GOT3 (cell line): ENCODE measurements around the gene ZNF778.
"Not testable (repeated sequence)": the region's sequence is repeated elsewhere in the genome, so short reads cannot be mapped to it uniquely, and the experiment has no call there.

Source experiments
- DNase-seq: peaks from one replicate; lab custom pipeline; 2025; ENCODE audit warnings: mixed read lengths; lab: John Stamatoyannopoulos, UW

Gene ZNF778

DNA sequence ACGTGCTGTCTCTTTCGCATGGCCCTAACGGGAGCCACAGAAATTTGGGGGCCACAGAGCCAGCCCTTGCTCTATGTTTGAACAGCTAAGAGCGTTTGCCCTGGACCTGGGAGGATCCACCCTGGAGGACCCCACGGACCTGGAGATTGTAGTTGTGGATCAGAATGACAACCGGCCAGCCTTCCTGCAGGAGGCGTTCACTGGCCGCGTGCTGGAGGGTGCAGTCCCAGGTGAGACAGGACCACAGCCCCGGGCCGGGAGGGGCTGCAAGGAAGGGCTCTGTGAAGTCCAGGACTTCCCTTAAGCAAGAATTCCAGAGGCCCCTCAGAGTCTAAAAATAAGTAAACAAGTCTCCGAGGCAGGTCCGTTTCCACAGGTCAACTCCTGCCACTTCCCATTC lies 34.0 kb upstream of the ZNF778 start:
- DNase-seq = no peak

DNA sequence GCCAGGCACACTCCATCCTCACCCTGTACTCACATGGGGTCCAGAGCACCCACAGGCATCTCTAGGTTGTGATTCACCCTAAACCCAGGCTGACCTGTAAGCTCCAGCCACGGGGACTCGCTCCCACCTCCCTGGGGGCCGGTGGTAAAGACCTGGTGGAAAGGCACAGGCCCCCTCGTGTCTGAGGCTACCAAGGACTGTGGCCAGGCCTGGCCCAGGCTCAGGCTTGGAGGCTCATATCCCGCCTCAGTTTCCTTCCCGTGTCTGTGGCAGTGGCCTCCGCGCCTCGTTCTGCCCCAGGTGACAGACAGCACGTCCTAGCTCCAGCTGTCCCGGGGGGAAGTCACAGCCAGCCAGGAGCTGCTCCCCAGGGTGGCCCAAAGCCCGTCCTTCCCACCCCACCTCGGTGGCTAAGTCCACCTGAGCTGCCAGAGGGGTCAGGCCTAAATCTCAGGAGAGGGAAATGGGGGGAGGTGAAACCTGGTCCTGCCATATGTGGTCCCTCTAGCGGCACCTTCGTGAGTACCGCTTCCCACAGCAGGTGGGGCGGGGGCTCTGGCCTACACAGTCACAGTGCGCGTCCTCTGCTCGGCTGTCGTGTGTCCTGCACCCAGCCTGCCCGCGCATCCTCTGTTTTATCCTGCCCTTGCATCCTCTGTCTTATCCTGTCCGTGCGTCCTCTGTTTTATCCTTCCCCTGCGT lies 33.4 kb upstream of the ZNF778 start:
- DNase-seq = no peak

DNA sequence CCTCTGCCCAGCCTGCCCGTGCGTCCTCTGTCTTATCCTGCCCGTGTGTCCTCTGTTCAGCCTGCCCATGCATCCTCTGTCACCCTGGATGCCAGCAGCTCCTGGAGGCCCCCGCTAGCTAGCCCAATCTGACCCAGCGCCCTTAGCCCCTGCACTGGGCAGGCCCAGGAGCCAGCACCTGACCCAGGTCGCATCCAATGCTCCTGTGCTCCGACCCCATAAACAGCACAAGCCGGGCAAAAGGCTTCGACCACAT lies 32.9 kb upstream of the ZNF778 start:
- no peak for DNase-seq

DNA sequence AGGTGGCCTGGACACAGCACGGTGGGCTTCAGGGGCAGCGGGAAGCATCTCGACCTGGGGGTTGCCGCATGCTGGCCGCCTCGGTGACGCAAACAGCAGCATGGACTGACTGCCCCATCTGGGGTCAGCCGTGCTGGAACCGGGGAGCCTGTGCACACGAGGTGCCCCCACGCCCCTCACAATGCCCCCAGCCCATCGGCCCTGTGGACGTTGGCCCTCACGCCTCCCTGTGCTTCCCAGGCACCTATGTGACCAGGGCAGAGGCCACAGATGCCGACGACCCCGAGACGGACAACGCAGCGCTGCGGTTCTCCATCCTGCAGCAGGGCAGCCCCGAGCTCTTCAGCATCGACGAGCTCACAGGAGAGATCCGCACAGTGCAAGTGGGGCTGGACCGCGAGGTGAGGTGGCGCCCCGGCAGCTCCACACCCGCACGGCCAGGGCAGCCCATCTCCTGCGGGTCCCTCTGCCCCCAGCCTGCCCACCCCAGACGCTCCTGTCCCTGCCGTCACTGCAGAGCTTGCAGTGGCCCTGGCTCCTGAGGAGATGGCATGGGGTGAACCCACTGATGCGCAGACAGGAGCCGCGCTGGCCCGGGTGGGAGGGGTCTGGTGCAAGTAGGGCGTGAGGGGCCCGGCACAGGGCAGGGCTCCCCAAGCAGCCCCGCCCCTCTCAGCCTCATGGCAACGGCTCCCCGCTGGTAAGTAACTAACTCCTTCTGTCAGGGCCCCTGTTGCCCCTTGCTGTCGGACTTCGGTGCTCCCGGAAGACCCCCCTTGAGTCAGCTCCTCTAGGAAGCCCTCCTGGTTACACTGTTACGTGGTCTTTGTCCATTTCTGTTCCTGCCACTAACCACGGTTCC lies 32.3 kb upstream of the ZNF778 start:
- no peak for DNase-seq

DNA sequence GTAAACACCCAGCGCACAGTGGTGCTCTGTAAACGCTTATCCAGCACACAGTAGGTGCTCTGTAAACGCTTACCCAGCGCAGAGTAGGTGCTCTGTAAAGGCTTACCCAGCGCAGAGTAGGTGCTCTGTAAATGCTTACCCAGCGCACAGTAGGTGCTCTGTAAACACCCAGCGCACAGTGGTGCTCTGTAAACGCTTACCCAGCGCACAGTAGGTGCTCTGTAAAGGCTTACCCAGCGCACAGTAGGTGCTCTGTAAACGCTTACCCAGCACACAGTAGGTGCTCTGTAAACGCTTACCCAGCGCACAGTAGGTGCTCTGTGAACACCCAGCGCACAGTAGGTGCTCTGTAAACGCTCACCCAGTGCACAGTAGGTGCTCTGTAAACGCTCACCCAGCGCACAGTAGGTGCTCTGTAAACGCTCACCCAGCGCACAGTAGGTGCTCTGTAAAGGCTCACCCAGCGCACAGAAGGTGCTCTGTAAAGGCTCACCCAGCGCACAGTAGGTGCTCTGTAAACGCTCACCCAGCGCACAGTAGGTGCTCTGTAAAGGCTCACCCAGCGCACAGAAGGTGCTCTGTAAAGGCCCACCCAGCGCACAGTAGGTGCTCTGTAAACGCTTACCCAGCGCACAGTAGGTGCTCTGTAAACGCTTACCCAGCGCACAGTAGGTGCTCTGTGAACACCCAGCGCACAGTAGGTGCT lies 31.5 kb upstream of the ZNF778 start:
- not testable (repeated sequence) for DNase-seq

DNA sequence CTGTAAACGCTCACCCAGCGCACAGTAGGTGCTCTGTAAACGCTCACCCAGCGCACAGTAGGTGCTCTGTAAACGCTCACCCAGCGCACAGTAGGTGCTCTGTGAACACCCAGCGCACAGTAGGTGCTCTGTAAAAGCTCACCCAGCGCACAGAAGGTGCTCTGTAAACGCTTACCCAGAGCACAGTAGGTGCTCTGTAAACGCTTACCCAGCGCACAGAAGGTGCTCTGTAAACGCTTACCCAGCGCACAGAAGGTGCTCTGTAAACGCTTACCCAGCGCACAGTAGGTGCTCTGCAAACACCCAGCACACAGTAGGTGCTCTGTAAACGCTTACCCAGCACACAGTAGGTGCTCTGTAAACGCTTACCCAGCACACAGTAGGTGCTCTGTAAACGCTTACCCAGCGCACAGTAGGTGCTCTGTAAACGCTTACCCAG lies 30.9 kb upstream of the ZNF778 start:
- DNase-seq = not testable (repeated sequence)

DNA sequence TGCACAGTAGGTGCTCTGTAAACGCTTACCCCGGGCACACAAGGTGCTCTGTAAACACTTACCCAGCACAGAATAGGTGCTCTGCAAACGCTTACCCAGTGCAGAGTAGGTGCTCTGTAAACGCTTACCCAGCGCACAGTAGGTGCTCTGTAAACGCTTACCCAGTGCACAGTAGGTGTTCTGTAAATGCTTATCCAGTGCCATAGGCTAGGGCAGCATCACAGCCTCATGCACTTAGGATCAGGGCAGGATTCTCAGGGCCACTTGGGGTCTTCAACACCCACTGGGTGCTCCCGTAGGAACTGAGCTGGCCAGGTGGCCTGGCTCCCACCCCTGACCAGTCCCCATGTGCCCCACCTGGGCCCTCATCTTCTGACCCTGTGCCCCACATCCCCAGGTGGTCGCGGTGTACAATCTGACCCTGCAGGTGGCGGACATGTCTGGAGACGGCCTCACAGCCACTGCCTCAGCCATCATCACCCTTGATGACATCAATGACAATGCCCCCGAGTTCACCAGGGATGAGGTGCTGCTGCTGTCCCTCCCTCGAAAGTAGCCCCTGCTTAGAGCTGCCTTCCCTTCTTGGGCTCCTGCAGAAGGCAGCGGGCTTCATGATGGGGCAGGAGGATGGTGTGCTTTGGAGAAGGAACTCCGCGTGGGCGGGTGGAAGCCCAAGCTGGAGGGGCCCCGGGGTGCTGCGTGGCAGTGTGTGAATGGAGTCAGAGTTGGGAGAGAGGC lies 30.3 kb upstream of the ZNF778 start:
- DNase-seq = no peak

DNA sequence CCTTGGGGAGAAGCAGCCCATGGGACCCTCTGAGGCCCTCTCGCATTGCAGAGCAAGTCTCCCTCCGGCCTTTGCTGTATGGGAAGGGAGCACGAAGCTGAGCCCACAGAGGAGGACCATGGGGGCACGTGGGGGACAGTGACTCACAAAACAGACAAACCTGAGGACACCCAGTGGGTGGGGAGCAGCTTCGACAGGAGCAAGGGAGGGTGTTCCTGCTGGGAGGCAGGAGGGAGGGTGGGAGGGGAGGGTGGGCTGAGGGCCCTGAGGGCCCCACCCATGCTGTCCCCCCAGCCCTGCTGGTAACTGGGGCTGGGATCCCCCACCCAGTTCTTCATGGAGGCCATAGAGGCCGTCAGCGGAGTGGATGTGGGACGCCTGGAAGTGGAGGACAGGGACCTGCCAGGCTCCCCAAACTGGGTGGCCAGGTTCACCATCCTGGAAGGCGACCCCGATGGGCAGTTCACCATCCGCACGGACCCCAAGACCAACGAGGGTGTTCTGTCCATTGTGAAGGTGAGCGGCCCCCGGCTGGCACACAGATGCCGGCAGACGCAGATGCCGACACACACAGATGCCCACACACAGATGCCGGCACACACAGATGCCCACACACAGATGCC lies 29.6 kb upstream of the ZNF778 start:
- DNase-seq = no peak

DNA sequence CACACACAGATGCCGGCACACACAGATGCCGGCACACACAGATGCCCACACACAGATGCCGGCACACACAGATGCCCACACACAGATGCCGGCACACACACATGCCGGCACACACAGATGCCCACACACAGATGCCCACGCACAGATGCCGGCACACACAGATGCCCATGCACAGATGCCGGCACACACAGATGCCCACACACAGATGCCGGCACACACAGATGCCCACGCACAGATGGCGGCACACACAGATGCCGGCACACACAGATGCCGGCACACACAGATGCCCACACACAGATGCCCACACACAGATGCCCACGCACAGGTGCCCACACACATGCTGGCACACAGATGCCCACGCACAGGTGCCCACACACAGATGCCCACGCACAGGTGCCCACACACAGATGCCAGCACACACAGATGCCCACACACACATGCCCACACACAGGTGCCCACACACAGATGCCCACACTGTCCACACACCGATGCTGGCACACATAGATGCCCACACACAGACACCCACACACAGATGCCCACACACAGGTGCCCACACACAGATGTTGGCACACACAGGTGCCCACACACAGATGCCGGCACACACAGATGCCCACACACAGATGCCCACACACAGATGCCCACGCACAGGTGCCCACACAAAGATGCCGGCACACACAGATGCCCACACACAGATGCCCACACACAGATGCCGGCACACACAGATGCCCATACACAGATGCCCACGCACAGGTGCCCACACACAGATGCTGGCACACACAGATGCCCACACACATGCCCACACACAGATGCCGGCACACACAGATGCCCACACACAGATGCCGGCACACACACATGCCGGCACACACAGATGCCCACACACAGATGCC lies 28.8 kb upstream of the ZNF778 start:
- not testable (repeated sequence) for DNase-seq

DNA sequence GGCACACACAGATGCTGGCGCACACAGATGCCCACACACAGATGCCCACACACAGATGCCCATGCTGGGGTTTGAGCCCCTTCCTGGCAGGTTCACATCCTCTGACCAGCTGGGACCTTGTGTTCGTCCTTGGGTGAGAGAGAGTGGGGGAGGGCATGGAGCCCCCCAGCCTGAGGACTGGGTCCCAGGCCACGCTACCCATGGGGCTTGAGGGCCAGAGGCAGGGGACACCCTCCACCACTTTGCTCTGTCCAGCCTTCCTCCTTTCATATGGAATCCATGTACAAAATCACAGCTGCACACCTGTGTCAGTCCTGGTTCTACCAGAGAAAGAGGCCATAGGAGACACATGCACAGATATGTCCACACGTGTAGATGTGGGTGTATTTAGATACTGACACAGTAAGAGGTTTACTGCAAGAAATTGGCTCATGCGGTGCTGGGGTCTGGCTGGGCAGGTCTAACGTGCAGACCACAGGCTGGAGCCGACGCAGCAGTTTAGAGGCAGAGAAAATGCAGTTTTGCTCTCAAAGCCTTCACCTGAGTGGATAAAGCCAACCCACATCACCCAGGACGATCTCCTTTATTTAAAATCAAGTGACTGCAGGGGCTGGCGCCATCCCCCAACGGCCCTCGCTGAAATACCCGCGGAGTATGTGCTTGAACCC lies 28.0 kb upstream of the ZNF778 start:
- no peak for DNase-seq

DNA sequence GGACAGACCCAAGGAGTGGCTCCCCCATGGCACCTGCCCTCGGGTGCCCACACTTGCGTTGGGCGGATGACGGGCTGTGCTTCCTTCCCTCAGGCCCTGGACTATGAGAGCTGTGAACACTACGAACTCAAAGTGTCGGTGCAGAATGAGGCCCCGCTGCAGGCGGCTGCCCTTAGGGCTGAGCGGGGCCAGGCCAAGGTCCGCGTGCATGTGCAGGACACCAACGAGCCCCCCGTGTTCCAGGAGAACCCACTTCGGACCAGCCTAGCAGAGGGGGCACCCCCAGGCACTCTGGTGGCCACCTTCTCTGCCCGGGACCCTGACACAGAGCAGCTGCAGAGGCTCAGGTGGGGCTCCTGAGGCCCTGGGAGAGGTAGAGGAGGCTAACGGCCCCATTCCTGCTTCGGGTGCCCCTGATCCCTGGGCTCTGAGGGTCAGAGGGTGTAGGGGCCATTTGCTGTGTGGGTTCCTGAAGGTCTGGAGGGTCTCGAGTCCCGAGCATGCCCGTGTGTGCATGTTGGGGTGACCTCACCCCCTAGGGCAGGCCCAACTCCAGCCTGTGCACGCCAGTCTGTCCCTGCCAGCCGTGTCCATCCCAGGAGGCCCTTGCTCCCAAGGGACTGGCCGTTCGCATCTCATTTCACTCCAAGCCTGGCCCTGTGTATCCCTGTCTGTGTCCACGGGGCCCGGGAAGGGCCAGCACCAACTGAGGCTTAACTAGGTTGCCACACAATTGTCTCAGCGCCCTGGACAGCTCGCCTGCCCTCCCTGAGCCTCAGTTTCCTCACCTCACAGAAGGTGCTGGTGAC lies 27.1 kb upstream of the ZNF778 start:
- no peak for DNase-seq

DNA sequence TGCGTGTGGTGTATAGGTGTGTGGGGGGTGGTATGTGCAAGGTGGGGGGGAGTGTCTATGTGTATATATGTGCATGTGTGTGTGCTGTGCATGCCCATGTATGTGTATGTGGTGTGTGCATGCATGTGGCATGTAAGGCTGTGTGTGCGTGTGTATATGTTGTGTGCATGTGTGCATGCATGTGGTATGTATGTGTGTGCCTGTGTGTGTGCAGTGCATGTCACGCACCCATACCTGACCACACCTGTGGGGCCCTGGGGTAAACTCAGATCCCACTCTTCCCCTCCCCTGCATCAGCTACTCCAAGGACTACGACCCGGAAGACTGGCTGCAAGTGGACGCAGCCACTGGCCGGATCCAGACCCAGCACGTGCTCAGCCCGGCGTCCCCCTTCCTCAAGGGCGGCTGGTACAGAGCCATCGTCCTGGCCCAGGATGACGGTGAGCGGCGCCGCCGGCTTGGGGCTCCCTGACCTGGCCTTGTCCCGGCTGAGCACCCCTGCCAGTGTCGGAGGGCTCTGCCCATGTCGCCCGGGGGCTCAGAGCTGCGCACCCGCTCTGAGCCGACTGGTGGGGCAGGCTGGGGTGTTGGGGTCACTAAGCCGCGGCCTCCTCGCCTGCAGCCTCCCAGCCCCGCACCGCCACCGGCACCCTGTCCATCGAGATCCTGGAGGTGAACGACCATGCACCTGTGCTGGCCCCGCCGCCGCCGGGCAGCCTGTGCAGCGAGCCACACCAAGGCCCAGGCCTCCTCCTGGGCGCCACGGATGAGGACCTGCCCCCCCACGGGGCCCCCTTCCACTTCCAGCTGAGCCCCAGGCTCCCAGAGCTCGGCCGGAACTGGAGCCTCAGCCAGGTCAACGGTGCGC lies 26.2 kb upstream of the ZNF778 start:
- DNase-seq = no peak

DNA sequence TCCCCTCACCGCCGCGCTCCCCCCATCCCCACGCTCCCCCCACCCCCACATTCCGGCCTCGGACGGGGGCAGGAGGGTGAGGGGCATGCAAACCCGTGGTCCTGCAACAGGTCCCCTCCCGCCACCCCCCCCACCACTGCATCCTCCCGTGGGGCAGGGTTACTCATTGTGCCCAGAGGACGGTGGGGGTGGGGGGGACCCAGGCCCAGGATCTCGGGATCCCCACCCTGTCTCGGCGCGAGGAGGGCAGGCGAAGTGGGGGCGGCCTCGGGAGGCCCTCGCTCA lies 25.7 kb upstream of the ZNF778 start:
- no peak for DNase-seq

DNA sequence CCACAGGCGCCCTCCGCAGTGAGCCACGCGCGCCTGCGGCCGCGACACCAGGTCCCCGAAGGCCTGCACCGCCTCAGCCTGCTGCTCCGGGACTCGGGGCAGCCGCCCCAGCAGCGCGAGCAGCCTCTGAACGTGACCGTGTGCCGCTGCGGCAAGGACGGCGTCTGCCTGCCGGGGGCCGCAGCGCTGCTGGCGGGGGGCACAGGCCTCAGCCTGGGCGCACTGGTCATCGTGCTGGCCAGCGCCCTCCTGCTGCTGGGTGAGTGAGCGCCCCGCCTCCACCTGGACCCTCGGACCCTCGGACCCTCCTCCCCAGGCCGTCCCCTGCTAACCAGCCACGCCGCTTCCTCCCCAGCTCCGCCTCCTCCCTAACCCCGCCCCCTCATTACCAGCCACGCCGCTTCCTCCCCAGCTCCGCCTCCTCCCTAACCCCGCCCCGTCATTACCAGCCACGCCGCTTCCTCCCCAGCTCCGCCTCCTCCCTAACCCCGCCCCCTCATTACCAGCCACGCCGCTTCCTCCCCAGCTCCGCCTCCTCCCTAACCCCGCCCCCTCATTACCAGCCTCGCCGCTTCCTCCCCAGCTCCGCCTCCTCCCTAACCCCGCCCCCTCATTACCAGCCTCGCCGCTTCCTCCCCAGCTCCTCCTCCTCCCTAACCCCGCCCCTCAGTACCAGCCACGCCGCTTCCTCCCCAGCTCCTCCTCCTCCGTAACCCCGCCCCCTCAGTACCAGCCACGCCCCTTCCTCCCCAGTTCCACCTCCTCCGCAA lies 25.1 kb upstream of the ZNF778 start:
- not testable (repeated sequence) for DNase-seq

DNA sequence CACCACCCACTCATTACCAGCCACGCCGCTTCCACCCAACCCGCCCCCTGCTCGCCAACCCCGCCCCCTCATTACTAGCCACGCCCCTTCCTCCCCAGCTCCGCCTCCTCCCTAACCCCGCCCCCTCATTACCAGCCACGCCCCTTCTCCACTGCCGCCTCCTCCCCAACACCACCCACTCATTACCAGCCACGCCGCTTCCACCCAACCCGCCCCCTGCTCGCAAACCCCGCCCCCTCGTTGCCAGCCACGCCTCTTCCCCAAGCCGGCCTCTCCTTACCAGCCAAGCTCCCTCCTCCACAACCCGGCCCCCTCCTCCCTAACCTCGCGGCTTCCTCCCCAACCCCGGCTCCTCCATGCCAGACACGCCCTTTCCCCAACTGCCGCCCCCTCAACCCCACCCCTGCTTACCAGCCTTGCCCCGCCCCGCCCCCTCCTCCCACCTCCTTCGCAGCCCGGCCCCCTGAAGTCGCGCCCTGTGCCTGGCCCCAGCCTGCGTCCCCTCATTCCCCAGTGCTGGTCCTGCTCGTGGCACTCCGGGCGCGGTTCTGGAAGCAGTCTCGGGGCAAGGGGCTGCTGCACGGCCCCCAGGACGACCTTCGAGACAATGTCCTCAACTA lies 24.4 kb upstream of the ZNF778 start:
- no peak for DNase-seq

DNA sequence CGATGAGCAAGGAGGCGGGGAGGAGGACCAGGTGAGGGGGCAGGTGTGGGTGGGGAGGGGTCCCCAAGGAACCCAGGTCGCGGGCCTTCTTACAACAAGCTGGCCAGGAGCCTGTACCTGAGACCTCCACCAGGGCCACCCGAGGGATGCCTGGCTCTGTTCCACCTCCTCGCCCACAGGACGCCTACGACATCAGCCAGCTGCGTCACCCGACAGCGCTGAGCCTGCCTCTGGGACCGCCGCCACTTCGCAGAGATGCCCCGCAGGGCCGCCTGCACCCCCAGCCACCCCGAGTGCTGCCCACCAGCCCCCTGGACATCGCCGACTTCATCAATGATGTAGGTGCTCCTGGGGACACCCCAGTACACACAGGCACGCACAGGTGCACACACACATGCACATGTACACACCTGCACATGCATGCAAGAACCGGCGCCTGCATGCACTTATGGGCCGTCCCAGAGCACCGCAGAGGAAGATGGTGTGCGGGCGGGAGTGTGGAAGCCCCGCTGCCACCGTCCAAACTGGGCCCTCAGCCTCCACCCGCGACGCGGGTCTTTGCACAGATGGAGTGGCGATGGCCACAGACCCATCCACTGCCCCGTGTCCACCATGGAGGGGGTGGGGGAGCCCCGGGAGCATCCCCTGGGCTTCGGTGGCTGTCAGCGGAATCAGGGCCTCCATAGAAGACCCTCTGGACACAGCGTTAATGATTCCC lies 23.8 kb upstream of the ZNF778 start:
- no peak for DNase-seq
